ENCODE data around the gene PTPN11. TPM values are rescaled to one million over a fixed set of nuclear protein-coding genes. Genes with fewer than 3 reads are reported as not detected.
"Not testable (repeated sequence)": the region's sequence is repeated elsewhere in the genome, so short reads cannot be mapped to it uniquely, and the experiment has no call there.

Gene PTPN11
- total RNA-seq, 2 donors from 2014 or later, result 95.0 to 119 TPM

- Mint-ChIP-seq H3K27ac (no peak overlapping the region), H3K36me3 (ENCODE audit: low read depth) (peaks cover 94% of the 10 kb centered on the region), H3K9me3 (no peaks in the 10 kb centered on the region), H3K4me3 (no peak overlapping the region), H3K27me3 (no peaks in the 10 kb centered on the region), H3K4me1 (no peaks in the 10 kb centered on the region)
- ATAC-seq (replicated peaks), result no peak
Observed at GRCh38 chr12:112456029-112456428, 37.3 kb downstream of the PTPN11 start.

GRCh38 chr12:112457142-112457541, 38.4 kb downstream of the PTPN11 start:
- H3K9me3 Mint-ChIP-seq; ATAC-seq (replicated peaks); H3K27me3 Mint-ChIP-seq; H3K27ac Mint-ChIP-seq; H3K4me1 Mint-ChIP-seq; H3K4me3 Mint-ChIP-seq: not testable (repeated sequence)
- peaks cover 95% of the 10 kb centered on the region for H3K36me3 Mint-ChIP-seq (ENCODE audit: low read depth)

GRCh38 chr12:112458330-112458729, 39.6 kb downstream of the PTPN11 start:
- Mint-ChIP-seq H3K36me3 (ENCODE audit: low read depth) (peaks cover 87% of the 10 kb centered on the region), H3K4me1 (no peaks in the 10 kb centered on the region), H3K9me3 (no peaks in the 10 kb centered on the region), H3K27ac (no peak overlapping the region), H3K4me3 (no peak overlapping the region), H3K27me3 (no peaks in the 10 kb centered on the region)
- no peak for ATAC-seq (replicated peaks)

- no peak overlapping the region for H3K27ac Mint-ChIP-seq
- no peaks in the 10 kb centered on the region for H3K27me3 Mint-ChIP-seq
Observed at GRCh38 chr12:112458751-112459150, 40.0 kb downstream of the PTPN11 start.

GRCh38 chr12:112463478-112463877, 44.7 kb downstream of the PTPN11 start:
- H3K4me3 Mint-ChIP-seq, result no peak overlapping the region
- H3K27ac Mint-ChIP-seq, result no peak overlapping the region
- peaks cover 81% of the 10 kb centered on the region for H3K36me3 Mint-ChIP-seq (ENCODE audit: low read depth)
- H3K4me1 Mint-ChIP-seq, result peaks cover 12% of the 10 kb centered on the region
- H3K9me3 Mint-ChIP-seq, result no peaks in the 10 kb centered on the region
- H3K27me3 Mint-ChIP-seq, result no peaks in the 10 kb centered on the region
- no peak for ATAC-seq (replicated peaks)

More at GRCh38 chr12:112458751-112459150, 40.0 kb downstream of the PTPN11 start:
- Mint-ChIP-seq H3K9me3 (no peaks in the 10 kb centered on the region), H3K4me3 (no peak overlapping the region), H3K4me1 (no peaks in the 10 kb centered on the region), H3K36me3 (ENCODE audit: low read depth) (peaks cover 87% of the 10 kb centered on the region)
- ATAC-seq (replicated peaks), result no peak

- peaks cover 78% of the 10 kb centered on the region for H3K36me3 Mint-ChIP-seq (ENCODE audit: low read depth)
- H3K9me3 Mint-ChIP-seq, result no peaks in the 10 kb centered on the region
- no peak overlapping the region for H3K4me3 Mint-ChIP-seq
- H3K27ac Mint-ChIP-seq, result no peak overlapping the region
- H3K27me3 Mint-ChIP-seq, result no peaks in the 10 kb centered on the region
- peaks cover 12% of the 10 kb centered on the region for H3K4me1 Mint-ChIP-seq
- no peak for ATAC-seq (replicated peaks)
Observed at GRCh38 chr12:112464605-112465004, 45.9 kb downstream of the PTPN11 start.

GRCh38 chr12:112466011-112466422, 47.3 kb downstream of the PTPN11 start:
- Mint-ChIP-seq H3K27ac (peak overlapping the region; percentile 10), H3K27me3 (no peaks in the 10 kb centered on the region), H3K4me3 (no peak overlapping the region), H3K4me1 (peaks cover 12% of the 10 kb centered on the region), H3K9me3 (no peaks in the 10 kb centered on the region), H3K36me3 (ENCODE audit: low read depth) (peaks cover 81% of the 10 kb centered on the region)
- no peak for ATAC-seq (replicated peaks)

GRCh38 chr12:112466835-112467234, 48.1 kb downstream of the PTPN11 start:
- no peaks in the 10 kb centered on the region for H3K9me3 Mint-ChIP-seq
- peaks cover 12% of the 10 kb centered on the region for H3K4me1 Mint-ChIP-seq
- H3K4me3 Mint-ChIP-seq, result no peak overlapping the region
- ATAC-seq (replicated peaks), result no peak
- peaks cover 81% of the 10 kb centered on the region for H3K36me3 Mint-ChIP-seq (ENCODE audit: low read depth)
- H3K27ac Mint-ChIP-seq, result no peak overlapping the region
- no peaks in the 10 kb centered on the region for H3K27me3 Mint-ChIP-seq

GRCh38 chr12:112468046-112468445, 49.3 kb downstream of the PTPN11 start:
- H3K36me3 Mint-ChIP-seq (ENCODE audit: low read depth), result peaks cover 91% of the 10 kb centered on the region
- no peak overlapping the region for H3K27ac Mint-ChIP-seq
- peaks cover 12% of the 10 kb centered on the region for H3K4me1 Mint-ChIP-seq
- no peak overlapping the region for H3K4me3 Mint-ChIP-seq
- no peaks in the 10 kb centered on the region for H3K9me3 Mint-ChIP-seq
- H3K27me3 Mint-ChIP-seq, result no peaks in the 10 kb centered on the region
- no peak for ATAC-seq (replicated peaks)

GRCh38 chr12:112473056-112473455, 54.3 kb downstream of the PTPN11 start:
- ATAC-seq (replicated peaks), result peak; percentile 34
- Mint-ChIP-seq H3K27me3 (no peaks in the 10 kb centered on the region), H3K9me3 (no peaks in the 10 kb centered on the region), H3K27ac (peak overlapping the region; percentile 62), H3K36me3 (ENCODE audit: low read depth) (peaks cover 89% of the 10 kb centered on the region), H3K4me3 (no peak overlapping the region), H3K4me1 (no peaks in the 10 kb centered on the region)

GRCh38 chr12:112479413-112479812, 60.7 kb downstream of the PTPN11 start:
- Mint-ChIP-seq H3K27ac (peak overlapping the region; percentile 36), H3K9me3 (no peaks in the 10 kb centered on the region), H3K36me3 (ENCODE audit: low read depth) (peaks cover 99% of the 10 kb centered on the region), H3K27me3 (no peaks in the 10 kb centered on the region), H3K4me1 (peaks cover 4% of the 10 kb centered on the region), H3K4me3 (no peak overlapping the region)
- no peak for ATAC-seq (replicated peaks)

GRCh38 chr12:112480931-112481330, 62.2 kb downstream of the PTPN11 start:
- no peak overlapping the region for H3K27ac Mint-ChIP-seq
- ATAC-seq (replicated peaks), result no peak
- H3K4me1 Mint-ChIP-seq, result peaks cover 4% of the 10 kb centered on the region
- no peak overlapping the region for H3K4me3 Mint-ChIP-seq
- no peaks in the 10 kb centered on the region for H3K9me3 Mint-ChIP-seq
- peaks cover 100% of the 10 kb centered on the region for H3K36me3 Mint-ChIP-seq (ENCODE audit: low read depth)
- H3K27me3 Mint-ChIP-seq, result no peaks in the 10 kb centered on the region

- Mint-ChIP-seq H3K4me1 (peaks cover 4% of the 10 kb centered on the region), H3K4me3 (no peak overlapping the region), H3K27me3 (no peaks in the 10 kb centered on the region), H3K9me3 (no peaks in the 10 kb centered on the region), H3K36me3 (ENCODE audit: low read depth) (peaks cover 100% of the 10 kb centered on the region), H3K27ac (no peak overlapping the region)
- no peak for ATAC-seq (replicated peaks)
Observed at GRCh38 chr12:112482733-112483132, 64.0 kb downstream of the PTPN11 start.

- Mint-ChIP-seq H3K36me3 (ENCODE audit: low read depth) (peaks cover 99% of the 10 kb centered on the region), H3K27me3 (no peaks in the 10 kb centered on the region)
Observed at GRCh38 chr12:112486361-112486760, 67.6 kb downstream of the PTPN11 start.

GRCh38 chr12:112488257-112488876, 69.6 kb downstream of the PTPN11 start:
- Mint-ChIP-seq H3K27ac (no peak overlapping the region), H3K4me1 (peaks cover 4% of the 10 kb centered on the region), H3K27me3 (no peaks in the 10 kb centered on the region), H3K4me3 (no peak overlapping the region), H3K9me3 (no peaks in the 10 kb centered on the region), H3K36me3 (ENCODE audit: low read depth) (peaks cover 99% of the 10 kb centered on the region)
- ATAC-seq (replicated peaks), result no peak

More at GRCh38 chr12:112486361-112486760, 67.6 kb downstream of the PTPN11 start:
- Mint-ChIP-seq H3K27ac (no peak overlapping the region), H3K9me3 (no peaks in the 10 kb centered on the region), H3K4me1 (peaks cover 4% of the 10 kb centered on the region), H3K4me3 (no peak overlapping the region)
- no peak for ATAC-seq (replicated peaks)

- H3K4me1 Mint-ChIP-seq, result peaks cover 2% of the 10 kb centered on the region
- H3K36me3 Mint-ChIP-seq (ENCODE audit: low read depth), result peaks cover 99% of the 10 kb centered on the region
- H3K27me3 Mint-ChIP-seq, result no peaks in the 10 kb centered on the region
- H3K4me3 Mint-ChIP-seq, result no peak overlapping the region
- no peak for ATAC-seq (replicated peaks)
- H3K9me3 Mint-ChIP-seq, result no peaks in the 10 kb centered on the region
- no peak overlapping the region for H3K27ac Mint-ChIP-seq
Observed at GRCh38 chr12:112489456-112489855, 70.7 kb downstream of the PTPN11 start.
